GM12891 (cell line): ENCODE data around the gene MMGT1.
"Not testable (repeated sequence)": the region's sequence is repeated elsewhere in the genome, so short reads cannot be mapped to it uniquely, and the experiment has no call there.

Experiments
- POLR2A ChIP-seq: IDR thresholded peaks from 2 replicates; pipeline ENCODE4 v1.6.1; 2011; ENCODE audit warnings: low read depth, low read length, control low read depth
- POLR2AphosphoS5 ChIP-seq: IDR thresholded peaks from 2 replicates; pipeline ENCODE4 v1.6.1; 2011; ENCODE audit warnings: low read depth, low read length, control low read depth
- SPI1 ChIP-seq: IDR thresholded peaks from 2 replicates; pipeline ENCODE4 v1.6.1; 2011; ENCODE audit warnings: low read depth, low read length, control low read depth

DNA sequence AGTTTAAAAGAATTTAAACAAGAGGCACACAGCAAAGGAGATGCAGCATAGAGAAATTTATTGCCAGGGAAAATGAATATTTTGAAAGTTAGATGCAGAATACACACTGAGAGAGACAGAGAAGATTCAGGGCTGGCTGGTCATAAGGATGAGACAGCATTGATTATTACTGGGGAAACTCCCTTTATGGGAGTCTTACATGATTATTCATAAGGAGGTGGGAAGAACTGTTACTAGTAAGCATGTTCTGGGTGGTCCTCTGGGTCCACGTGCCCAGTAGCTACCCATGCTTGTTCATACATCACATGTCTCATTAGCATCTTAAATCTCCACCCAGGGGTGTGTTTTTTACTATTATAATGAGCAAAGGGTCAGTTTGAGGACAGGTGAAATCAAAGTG lies 53.3 kb downstream of the MMGT1 start:
- not testable (repeated sequence) for TF ChIP-seq POLR2A, SPI1, POLR2AphosphoS5
